K562 (cell line): ENCODE results near the gene USP15. TPM values are rescaled to one million over a fixed set of nuclear protein-coding genes. Genes with fewer than 3 reads are reported as not detected.

Experiments
- BMI1 ChIP-seq: fragments of 150-350 bp; IDR thresholded peaks from 2 replicates; pipeline ENCODE4 v1.6.1; 2014; ENCODE audit warnings: low read length
- CEBPB ChIP-seq: fragments of 450-650 bp; IDR thresholded peaks from 2 replicates; pipeline ENCODE4 v1.6.1; 2016; ENCODE audit warnings: missing genetic modification characterization, missing compliant biosample characterization
- CREB3 ChIP-seq: fragments of 450-650 bp; conservative IDR thresholded peaks from 2 replicates; pipeline ENCODE4 v1.6.1; 2016; ENCODE audit warnings: missing genetic modification characterization, low read depth, mild to moderate bottlenecking, missing compliant biosample characterization, moderate library complexity
- FOXJ3 ChIP-seq: sonication (generic); formaldehyde crosslinking; IDR thresholded peaks from 2 replicates; pipeline ENCODE4 v1.4.0; 2020; ENCODE audit warnings: mild to moderate bottlenecking, missing genetic modification reagents
- GATAD2B ChIP-seq: fragments of 450-650 bp; IDR thresholded peaks from 2 replicates; pipeline ENCODE4 v1.6.1; 2017; ENCODE audit warnings: mild to moderate bottlenecking, borderline replicate concordance
- HDAC2 ChIP-seq: fragments of 450-650 bp; IDR thresholded peaks from 2 replicates; pipeline ENCODE4 v1.6.1; 2016; ENCODE audit warnings: mild to moderate bottlenecking
- KAT7 ChIP-seq: sonication (generic); formaldehyde crosslinking; IDR thresholded peaks from 2 replicates; pipeline ENCODE4 v1.8.0; 2022; ENCODE audit warnings: missing genetic modification reagents, mild to moderate bottlenecking, borderline replicate concordance
- KDM2B ChIP-seq: fragments of 250-450 bp; sonication (Bioruptor Pico); IDR thresholded peaks from 2 replicates; pipeline ENCODE4 v1.8.0; 2021; ENCODE audit warnings: mild to moderate bottlenecking, moderate library complexity
- MCM5 ChIP-seq: fragments of 450-650 bp; IDR thresholded peaks from 2 replicates; pipeline ENCODE4 v1.6.1; 2016; ENCODE audit warnings: low read depth
- MXI1 ChIP-seq: IDR thresholded peaks from 2 replicates; pipeline ENCODE4 v1.6.1; 2011; ENCODE audit warnings: low read depth, mild to moderate bottlenecking, improper control_type of control experiment, low read length
- MYC ChIP-seq, 2 experiments: fragments of 250-450 bp in 1 of 2; sonication (Bioruptor Pico) in 1 of 2; IDR thresholded peaks; 2 replicates each; pipeline versions ENCODE4 v1.5.1 to v1.6.1; 2012 to 2021; ENCODE audit warnings: low read depth in 2 of 2, borderline replicate concordance in 1 of 2, improper control_type of control experiment in 1 of 2, low read length in 1 of 2, mild to moderate bottlenecking in 1 of 2, moderate library complexity in 1 of 2
- PCBP1 ChIP-seq: fragments of 200-400 bp; formaldehyde crosslinking; IDR thresholded peaks from 2 replicates; pipeline ENCODE4 v1.6.1; 2018; ENCODE audit warnings: mild to moderate bottlenecking, low read depth, low read length; ENCODE audit not compliant: poor library complexity, severe bottlenecking
- PHF21A ChIP-seq: fragments of 450-650 bp; IDR thresholded peaks from 2 replicates; pipeline ENCODE4 v1.6.1; 2017; ENCODE audit warnings: low read depth, borderline replicate concordance
- RB1 ChIP-seq: fragments of 450-650 bp; IDR thresholded peaks from 2 replicates; pipeline ENCODE4 v1.6.1; 2017; ENCODE audit warnings: low read depth, mild to moderate bottlenecking
- RFX5 ChIP-seq: IDR thresholded peaks from 2 replicates; pipeline ENCODE4 v1.6.1; 2011; ENCODE audit warnings: low read depth, mild to moderate bottlenecking, improper control_type of control experiment, low read length
- SMAD1 ChIP-seq: fragments of 150-350 bp; IDR thresholded peaks from 2 replicates; pipeline ENCODE4 v1.6.1; 2014; ENCODE audit warnings: low read length, low read depth; ENCODE audit not compliant: partially characterized antibody
- TFE3 ChIP-seq: fragments of 450-650 bp; formaldehyde crosslinking; IDR thresholded peaks from 2 replicates; pipeline ENCODE4 v1.4.0; 2020; ENCODE audit warnings: mild to moderate bottlenecking, mixed read lengths
- U2AF1 ChIP-seq: fragments of 200-400 bp; formaldehyde crosslinking; optimal IDR thresholded peaks from 2 replicates; pipeline ENCODE3; 2017; ENCODE audit warnings: mild to moderate bottlenecking, low read depth, low read length, moderate library complexity
- ZFP30 ChIP-seq: fragments of 250-450 bp; sonication (Bioruptor Pico); IDR thresholded peaks from 2 replicates; pipeline ENCODE4 v1.8.0; 2022; ENCODE audit warnings: moderate library complexity, mild to moderate bottlenecking, inconsistent platforms, borderline replicate concordance
- ZNF217 ChIP-seq: sonication (generic); formaldehyde crosslinking; IDR thresholded peaks from 2 replicates; pipeline ENCODE4 v1.8.0; 2022; ENCODE audit warnings: mild to moderate bottlenecking, missing genetic modification reagents
- ZNF41 ChIP-seq: fragments of 250-450 bp; sonication (Bioruptor Pico); conservative IDR thresholded peaks from 2 replicates; pipeline ENCODE4 v1.4.0; 2020; ENCODE audit warnings: mild to moderate bottlenecking
- ZNF431 ChIP-seq: sonication (generic); formaldehyde crosslinking; IDR thresholded peaks from 2 replicates; pipeline ENCODE4 v1.8.0; 2022; ENCODE audit warnings: mild to moderate bottlenecking, missing genetic modification reagents
- ZNF655 ChIP-seq: fragments of 250-450 bp; sonication (Bioruptor Pico); IDR thresholded peaks from 2 replicates; pipeline ENCODE4 v1.5.0; 2021
- ZNF780A ChIP-seq: fragments of 250-450 bp; sonication (Bioruptor Pico); IDR thresholded peaks from 2 replicates; pipeline ENCODE4 v1.5.0; 2021; ENCODE audit warnings: mild to moderate bottlenecking
- ZSCAN32 ChIP-seq: fragments of 450-650 bp; formaldehyde crosslinking; IDR thresholded peaks from 2 replicates; pipeline ENCODE4 v1.4.0; 2020; ENCODE audit warnings: mild to moderate bottlenecking, moderate library complexity
- polyA plus RNA-seq, 8 experiments: library from polyadenylated mRNA; depleted of rRNA in 4 of 8; stranded (reverse) in 5 of 8; unstranded in 3 of 8; fragments of >200 nt; fragmentation: Nextera tagmentation in 2 of 8; fragmentation: Illumina TruSeq in 1 of 8; extraction: Ambion mirVana in 2 of 8; extraction: Trizol in 1 of 8; gene quantifications; 2 replicates each; pipeline versions ENCODE4 v1.2.1 to v1.2.3, GENCODE V29; 2011 to 2014; ENCODE audit warnings: inconsistent platforms in 1 of 8, missing spikeins in 1 of 8
- total RNA-seq, 7 experiments: library from RNA; depleted of rRNA in 6 of 7; stranded (reverse); fragments of >200 nt in 6 of 7; fragmentation: Illumina TruSeq in 2 of 7; extraction: Trizol in 2 of 7; gene quantifications; 2 replicates each; pipeline versions ENCODE4 v1.2.1 to v1.2.3, GENCODE V29; 2011 to 2021; ENCODE audit warnings: low replicate concordance in 1 of 7

Gene USP15
- total and polyA plus RNA-seq, 9 of the 15 experiments (the other 6 are each of a cell fraction or from before 2014, with no cell fraction given): 140 to 272 (median 182) TPM

- peak; percentile 92 for TF ChIP-seq MYC (IDR thresholded peaks at IDR 0.05; ENCODE audit: low read depth, low read length)
- no peak for TF ChIP-seq MYC (CRISPR knock-in tag; IDR thresholded peaks at IDR 0.05; ENCODE audit: borderline replicate concordance, low read depth)
- TF ChIP-seq SMAD1: no peak
- TF ChIP-seq TFE3 (CRISPR knock-in tag): peak; percentile 86
- 0 out of 2 replicates have a peak, but pooled peaks have one; percentile 45 for TF ChIP-seq ZNF655 (CRISPR knock-in tag)
- TF ChIP-seq ZNF431 (CRISPR knock-in tag): no peak
- no peak for TF ChIP-seq MCM5
- TF ChIP-seq U2AF1: no peak
- no peak for TF ChIP-seq ZNF41 (CRISPR knock-in tag)
- no peak; the same call in 1 of the 2 replicates for TF ChIP-seq KAT7
- no peak for TF ChIP-seq CREB3
- peak; percentile 68; the same call in 1 of the 2 replicates for TF ChIP-seq HDAC2
- peak; percentile 56; the same call in 1 of the 2 replicates for TF ChIP-seq GATAD2B
- no peak for TF ChIP-seq ZNF217 (CRISPR knock-in tag)
- peak; percentile 91 for TF ChIP-seq MXI1
- TF ChIP-seq ZNF780A: no peak
- no peak; the same call in 1 of the 2 replicates for TF ChIP-seq RB1
- no peak for TF ChIP-seq CEBPB (tag)
- no peak for TF ChIP-seq PCBP1
- no peak for TF ChIP-seq ZFP30
- no peak for TF ChIP-seq FOXJ3 (CRISPR knock-in tag)
- no peak for TF ChIP-seq PHF21A
- TF ChIP-seq ZSCAN32 (CRISPR knock-in tag): no peak
- no peak for TF ChIP-seq BMI1
- TF ChIP-seq KDM2B (CRISPR knock-in tag): no peak
- TF ChIP-seq RFX5: no peak
Observed at GRCh38 chr12:62260733-62261683, 804 bp downstream of the USP15 start (continued).
